Hematopoietic multipotent progenitor cell (in vitro differentiated cells): Measurements from ENCODE around the gene MUC20. TPM values are rescaled to one million over a fixed set of nuclear protein-coding genes. Genes with fewer than 3 reads are reported as not detected.
"Not testable (repeated sequence)": the region's sequence is repeated elsewhere in the genome, so short reads cannot be mapped to it uniquely, and the experiment has no call there.

Source experiments
- DNase-seq, 3 donors: peaks; one replicate each; pipeline ENCODE4 v3.0.0-alpha.2; 2011 to 2015; ENCODE audit warnings: low read depth in 2 of 3, low spot score in 2 of 3
- total RNA-seq: library from RNA; depleted of rRNA; stranded (reverse); fragments of >200 nt; gene quantifications from one replicate; pipeline ENCODE4 v1.2.3, GENCODE V29; 2012

Gene MUC20
- total RNA-seq = 4.6 TPM

- DNase-seq = not testable (repeated sequence)
These were observed at the start of gene MUC20 for GRCh38 chr3:195720831-195721506. Gene MUC20 (plus strand): TSS chr3:195720978. CDS start chr3:195721008, 30 bp downstream.

- not testable (repeated sequence) for DNase-seq
These were observed 49.5 kb upstream of the MUC20 start for GRCh38 chr3:195671283-195671682.

- not testable (repeated sequence) for DNase-seq
These were observed 47.1 kb upstream of the MUC20 start for GRCh38 chr3:195673711-195674110.

- not testable (repeated sequence) for DNase-seq
These were observed 42.3 kb upstream of the MUC20 start for GRCh38 chr3:195678391-195679015.

GRCh38 chr3:195680690-195681089 is 40.1 kb upstream of the MUC20 start:
- DNase-seq = not testable (repeated sequence)

- DNase-seq = not testable (repeated sequence)
These were observed 39.2 kb upstream of the MUC20 start for GRCh38 chr3:195681458-195682103.

GRCh38 chr3:195682104-195682742 is 38.6 kb upstream of the MUC20 start:
- not testable (repeated sequence) for DNase-seq

- DNase-seq = not testable (repeated sequence)
These were observed 36.9 kb upstream of the MUC20 start for GRCh38 chr3:195683722-195684526.

- not testable (repeated sequence) for DNase-seq
These were observed 36.1 kb upstream of the MUC20 start for GRCh38 chr3:195684527-195685257.

GRCh38 chr3:195686537-195687208 is 34.1 kb upstream of the MUC20 start:
- not testable (repeated sequence) for DNase-seq

GRCh38 chr3:195687209-195687760 is 33.5 kb upstream of the MUC20 start:
- DNase-seq = peak in 2 of 3 donors; percentile 49 to 76

GRCh38 chr3:195688471-195689183 is 32.2 kb upstream of the MUC20 start:
- DNase-seq = not testable (repeated sequence)

- DNase-seq = not testable (repeated sequence)
These were observed 31.4 kb upstream of the MUC20 start for GRCh38 chr3:195689184-195690070.

- no peak for DNase-seq
These were observed 29.8 kb upstream of the MUC20 start for GRCh38 chr3:195690951-195691350.

- not testable (repeated sequence) for DNase-seq
These were observed 29.0 kb upstream of the MUC20 start for GRCh38 chr3:195691596-195692353.

- DNase-seq = no peak
These were observed 28.5 kb upstream of the MUC20 start for GRCh38 chr3:195692354-195692685.
